ENCODE data around the gene NPR2.
A peak's percentile ranks its signal among the peaks of the same experiment; 100 is the strongest.

NPR2 gene

DNA sequence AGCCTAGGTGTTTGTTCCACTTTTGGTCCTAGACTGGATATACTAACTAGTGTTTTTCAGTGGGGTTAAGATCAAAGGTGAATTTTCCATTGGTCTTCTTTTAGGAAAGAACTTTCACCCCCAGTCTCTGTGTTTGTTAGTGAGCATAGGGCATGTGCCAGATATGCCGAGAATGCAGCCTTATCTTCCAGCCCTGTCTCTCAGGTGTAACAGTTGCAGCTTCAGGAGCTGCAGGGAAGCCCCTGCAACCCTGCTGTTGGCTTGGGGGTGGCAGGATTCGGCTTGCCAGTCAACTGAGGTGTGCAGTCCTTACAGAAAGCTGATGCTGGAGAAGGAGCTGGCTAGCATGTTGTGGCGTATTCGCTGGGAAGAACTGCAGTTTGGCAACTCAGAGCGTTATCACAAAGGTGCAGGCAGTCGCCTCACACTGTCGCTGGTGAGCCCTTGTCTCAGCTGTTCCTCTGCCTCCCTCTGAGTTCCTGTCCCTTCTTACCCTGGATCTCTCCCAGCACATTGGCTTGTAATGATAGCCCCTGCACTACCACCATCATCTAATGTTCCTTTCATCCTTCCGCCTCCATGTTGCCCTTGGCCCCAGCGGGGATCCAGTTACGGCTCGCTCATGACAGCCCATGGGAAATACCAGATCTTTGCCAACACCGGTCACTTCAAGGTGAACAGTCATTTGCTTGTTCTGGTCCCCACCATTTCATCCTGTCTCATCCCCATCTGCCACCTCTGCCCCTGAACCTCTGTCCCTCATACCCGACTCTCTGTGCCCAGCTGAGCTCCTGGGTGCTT, 10.1 kb downstream of the NPR2 start:
- DNase-seq: no peak

DNA sequence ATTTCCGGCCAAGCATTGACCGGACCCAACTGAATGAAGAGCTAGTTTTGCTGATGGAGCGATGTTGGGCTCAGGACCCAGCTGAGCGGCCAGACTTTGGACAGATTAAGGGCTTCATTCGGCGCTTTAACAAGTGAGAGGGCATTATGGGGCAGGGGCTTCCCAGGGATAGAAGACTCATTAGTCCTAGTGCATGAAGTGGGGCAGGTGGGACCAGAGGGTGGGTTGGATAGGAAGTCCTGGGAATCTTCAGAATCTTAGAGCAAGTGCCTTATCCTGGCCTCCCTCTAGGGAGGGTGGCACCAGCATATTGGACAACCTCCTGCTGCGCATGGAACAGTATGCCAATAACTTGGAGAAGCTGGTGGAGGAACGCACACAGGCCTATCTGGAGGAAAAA, 14.7 kb downstream of the NPR2 start:
- no peak for DNase-seq

DNA sequence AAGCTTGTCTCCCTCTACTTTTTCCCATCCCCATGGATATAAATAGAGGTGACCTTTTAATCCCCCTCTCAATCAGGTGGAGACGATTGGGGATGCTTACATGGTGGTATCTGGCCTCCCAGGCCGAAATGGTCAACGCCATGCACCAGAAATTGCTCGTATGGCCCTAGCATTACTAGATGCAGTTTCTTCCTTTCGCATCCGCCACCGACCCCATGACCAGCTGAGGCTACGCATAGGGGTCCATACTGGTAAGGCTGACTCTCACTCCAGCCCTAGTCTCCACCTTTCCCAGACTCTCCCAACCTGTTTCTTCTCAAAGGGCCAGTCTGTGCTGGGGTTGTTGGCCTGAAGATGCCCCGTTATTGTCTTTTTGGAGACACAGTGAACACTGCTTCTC, 17.0 kb downstream of the NPR2 start:
- no peak for DNase-seq

DNA sequence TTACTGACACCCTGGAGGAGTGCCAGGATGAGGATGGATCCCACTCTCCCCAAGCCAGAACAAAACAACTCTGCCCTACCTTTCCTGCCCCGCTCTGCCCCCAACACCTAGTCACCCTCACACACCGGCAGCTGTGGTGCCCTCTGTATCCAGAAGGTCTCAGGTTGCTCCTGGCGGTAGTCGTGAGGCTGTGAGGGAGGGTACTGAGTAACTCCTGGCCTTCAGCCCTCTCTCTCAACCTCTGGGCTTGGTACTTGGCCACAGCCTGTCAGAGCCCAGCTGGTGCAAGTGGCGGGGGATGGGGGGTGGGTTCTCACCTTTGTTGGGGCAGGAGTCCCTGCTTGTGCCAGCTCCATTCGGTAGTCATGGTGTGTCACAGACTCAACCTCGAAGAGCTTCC, 18.7 kb downstream of the NPR2 start:
- DNase-seq: no peak

DNA sequence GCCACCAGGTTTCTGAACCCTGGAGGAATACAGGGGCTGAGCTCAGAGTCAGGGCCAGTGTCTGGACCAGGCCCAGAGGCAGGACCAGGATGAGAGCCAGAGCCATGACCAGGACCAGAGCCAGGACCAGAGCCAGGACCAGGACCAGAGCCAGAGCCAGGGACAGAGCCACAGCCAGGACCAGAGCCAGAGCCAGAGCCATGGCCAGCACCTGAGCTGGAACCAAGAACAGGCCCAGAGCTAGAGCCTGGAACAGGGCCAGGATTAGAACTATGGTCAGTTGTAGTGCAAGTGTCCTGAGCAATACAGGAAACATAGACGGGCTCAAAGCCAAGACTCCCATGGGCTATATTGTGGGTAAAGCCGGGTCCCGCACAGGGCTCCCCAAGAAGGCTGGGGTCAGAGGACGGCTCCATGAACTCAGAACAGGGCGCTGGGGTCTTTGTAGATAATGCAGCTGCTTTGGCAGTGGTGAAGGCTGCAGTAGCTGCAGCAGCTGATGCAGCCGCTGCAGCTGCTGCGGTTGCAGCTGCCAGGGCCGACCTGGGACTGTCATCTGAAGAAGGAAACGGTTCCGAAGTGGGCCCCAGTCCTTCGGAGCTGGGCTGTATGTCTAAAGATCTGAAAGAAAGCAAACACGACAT, 20.1 kb downstream of the NPR2 start:
- DNase-seq: no peak

DNA sequence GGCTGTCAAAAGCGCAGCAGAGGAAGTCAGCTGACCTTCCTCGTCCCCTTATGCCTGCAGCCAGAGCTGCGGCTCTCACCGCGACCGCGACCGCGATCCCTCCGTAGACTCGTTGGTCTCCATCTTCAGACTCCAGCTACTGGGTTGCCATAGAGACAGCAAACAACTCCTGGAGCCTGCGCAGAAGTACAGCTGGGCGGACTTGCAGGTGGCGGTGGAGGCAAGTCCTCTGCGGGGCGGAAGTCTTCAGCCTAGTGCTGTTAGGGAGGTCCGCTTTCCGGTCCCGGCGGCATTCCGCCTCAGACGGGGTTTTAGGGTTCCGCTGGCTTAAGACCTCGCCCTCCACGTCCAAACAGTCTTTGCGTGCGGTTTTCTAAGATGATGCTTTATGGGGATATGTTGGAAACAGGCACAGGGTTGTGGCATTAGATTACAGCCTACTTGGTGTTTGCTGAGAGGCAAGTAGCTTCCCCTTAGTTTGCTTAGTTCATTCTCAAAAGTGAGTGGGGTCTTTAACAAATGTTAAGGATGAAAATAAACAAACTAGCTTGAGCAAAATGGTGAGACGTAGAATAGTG, 20.7 kb downstream of the NPR2 start, which contains the start of gene SPAG8:
Gene SPAG8 (minus strand): TSS at position 238 of the 578 bp plus-strand sequence. CDS start 115 bp downstream, at position 123.
- DNase-seq: peak; percentile 81 to 100 (median 94)

DNA sequence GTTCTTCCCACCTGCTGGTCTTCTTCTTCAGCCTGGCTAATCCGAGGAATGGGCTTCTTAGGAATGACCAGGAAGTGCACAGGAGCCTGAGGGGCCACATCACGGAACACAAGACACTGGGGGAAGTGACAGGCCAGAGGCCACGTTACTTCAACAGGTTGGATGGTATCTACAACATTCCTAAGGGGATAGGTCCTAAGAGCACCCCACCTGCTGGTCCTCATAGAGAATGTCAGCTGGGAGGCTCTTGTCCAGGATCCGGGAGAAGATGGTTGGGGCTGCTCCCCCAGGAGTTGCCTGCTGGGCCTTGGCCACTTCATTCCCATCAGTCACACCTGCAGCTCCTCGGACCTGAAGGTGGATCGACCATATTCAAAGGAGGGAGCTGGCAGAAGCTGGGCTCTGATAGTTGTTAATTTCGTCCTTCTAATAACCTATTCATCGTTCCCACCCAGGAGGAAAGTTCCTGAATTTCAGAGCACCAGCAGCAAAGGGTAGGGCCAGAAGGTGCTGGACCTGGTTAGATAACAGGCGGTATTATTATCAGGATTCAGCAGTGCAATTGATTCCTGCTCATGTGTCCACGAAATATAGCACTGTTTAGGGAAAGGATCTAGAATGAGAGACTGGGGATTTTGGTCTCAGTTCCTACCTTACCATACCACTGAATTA, 22.2 kb downstream of the NPR2 start:
- no peak for DNase-seq

DNA sequence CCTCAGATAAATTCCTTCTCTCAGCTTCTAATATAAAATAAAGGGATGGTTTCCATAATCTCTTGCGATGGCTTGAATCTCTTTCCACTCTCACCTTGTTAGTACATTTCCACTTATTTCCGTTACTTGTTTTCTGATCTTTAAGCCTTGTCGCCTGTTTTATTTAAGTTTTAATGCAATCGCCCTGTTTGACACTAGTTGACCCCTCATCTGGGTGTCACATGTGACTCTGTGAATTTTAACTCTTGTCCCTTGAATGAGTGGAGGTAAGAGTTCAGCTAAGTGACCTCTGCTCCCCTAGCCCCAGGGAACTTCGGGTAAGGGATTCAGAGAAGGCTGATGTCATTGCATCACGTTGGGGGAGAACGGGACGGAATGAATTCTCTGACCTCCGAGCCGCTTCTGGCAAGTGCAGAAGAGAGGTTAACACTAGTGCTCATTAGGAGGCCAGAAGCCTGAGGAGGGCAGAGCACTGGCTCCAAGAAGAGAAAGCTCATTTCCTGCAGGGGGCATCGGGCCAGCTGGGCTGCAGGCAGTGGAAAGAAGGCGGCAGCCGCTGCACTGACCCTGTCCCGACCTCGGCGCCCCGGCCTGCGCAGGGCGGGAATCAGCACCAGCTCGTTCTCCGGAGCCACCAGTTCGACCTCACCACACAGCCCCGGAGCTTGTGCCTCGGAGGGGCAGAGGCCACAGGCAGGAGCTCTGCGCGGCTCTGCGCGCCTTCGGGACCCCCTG, 22.9 kb downstream of the NPR2 start:
- DNase-seq: peak in 2 of 5 experiments; percentile 11 to 62

DNA sequence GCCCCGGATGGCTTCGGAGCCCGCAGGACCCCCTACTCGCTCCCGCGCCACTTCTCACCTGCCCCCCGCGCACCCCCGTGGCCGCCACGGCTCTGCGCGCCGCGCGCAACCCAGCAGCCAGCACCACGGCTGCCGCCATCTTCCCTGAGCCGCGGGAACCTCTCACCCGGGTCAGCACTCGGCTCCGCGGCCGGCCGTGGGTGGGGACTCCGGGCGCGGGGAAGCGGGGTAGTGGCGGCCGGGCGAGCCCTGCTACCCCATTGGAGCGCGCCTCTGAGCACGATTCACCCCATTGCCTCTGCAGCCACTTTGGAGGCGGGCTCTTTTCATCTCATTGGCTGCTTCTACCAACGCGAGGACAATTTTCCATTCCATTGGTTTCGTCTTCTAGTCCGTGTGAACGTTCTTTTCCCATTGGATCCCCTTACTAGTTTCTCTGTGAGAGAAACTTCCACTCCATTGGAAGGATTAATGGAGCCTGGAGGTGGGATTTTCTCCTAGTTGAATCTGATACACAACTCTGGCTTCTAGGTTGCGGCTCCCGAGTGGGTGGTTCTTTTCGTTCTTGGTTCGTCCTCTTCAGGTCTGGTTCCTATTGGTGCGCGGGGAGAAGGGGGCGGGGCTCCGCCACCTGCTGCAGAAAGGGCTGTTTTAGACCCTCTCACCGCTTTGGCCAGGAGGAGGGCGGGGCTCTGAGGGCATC, 23.6 kb downstream of the NPR2 start, which contains the start of gene HINT2:
Gene HINT2 (minus strand): TSS at position 202 of the 703 bp plus-strand sequence. CDS start 63 bp downstream, at position 139.
- peak; percentile 93 to 99 (median 96) for DNase-seq

DNA sequence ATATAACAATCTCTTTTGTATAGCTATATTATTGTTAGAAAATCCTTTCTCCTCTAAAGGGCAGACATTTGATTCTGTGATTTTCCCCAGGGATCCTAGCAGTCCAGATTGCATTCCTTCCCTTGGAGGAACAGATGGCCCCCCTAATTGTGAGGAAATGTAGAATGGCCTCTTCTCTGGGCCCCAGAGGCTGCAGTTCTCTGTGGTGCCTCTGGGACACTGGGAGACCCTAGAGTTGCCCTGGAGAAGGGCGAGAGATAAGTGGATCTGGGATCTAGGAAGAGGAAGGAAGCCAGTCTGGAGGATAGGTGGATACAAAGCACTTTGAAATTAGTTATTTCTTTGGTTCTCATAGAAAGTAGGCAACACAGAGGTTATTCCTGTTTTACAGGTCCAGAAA, 25.3 kb downstream of the NPR2 start:
- no peak for DNase-seq

DNA sequence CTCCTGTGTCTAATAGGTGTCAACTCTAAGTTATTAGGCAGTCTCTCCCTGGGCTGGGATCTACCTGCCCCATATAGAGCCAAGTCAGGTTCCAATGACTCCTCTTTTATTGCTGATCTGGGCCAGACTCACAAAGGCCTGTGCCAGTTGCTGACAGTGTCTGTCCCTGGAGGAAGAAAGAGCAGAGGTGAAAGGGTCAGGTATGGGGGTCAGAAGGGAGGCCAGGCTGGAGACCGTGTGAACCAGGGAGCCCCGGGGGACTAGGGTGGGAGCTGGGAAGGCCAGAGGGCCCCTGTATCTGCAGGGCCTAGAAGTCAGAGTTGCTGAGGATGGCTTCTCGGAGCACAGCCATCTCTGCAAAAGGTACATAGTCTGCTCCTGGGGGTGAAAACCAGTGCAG, 26.9 kb downstream of the NPR2 start:
- DNase-seq: no peak

DNA sequence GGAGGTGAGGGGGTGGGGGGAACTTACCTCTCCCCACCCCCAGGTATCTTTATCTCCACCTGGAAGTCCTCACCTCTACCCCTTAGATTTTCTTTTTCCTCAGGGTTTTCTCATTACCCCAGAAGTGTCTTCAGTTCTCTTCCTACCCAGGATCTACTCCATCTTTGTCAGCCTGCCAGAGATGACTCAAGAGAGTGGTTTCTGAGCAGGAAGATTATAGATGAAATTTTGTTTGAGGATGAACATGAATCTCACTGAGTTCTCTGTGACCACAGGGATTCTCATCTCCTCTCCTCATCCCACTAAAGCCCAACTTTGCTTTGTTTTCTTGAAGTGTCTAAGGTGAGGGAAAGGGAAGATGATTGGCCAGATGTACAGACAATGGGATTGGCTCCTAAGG, 28.7 kb downstream of the NPR2 start:
- DNase-seq: no peak

DNA sequence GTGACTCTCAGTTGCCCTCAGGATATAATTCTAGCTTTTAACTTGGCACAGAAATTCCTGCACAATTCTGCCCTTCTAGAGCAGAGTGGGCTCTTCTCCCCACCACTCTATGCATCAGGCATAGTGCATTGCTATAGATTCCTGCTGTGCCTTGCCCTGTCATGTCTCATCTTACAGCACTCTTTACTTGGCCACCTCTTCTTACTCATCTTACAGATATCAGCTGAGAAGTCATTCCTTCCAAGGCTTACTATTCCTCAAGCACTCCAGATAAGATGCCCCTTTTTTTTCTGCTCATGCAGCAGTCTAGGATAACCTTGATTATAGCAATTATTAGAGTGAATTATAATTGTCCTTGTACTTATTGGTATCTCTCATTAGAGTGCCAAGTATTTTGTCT, 31.5 kb downstream of the NPR2 start:
- no peak for DNase-seq

DNA sequence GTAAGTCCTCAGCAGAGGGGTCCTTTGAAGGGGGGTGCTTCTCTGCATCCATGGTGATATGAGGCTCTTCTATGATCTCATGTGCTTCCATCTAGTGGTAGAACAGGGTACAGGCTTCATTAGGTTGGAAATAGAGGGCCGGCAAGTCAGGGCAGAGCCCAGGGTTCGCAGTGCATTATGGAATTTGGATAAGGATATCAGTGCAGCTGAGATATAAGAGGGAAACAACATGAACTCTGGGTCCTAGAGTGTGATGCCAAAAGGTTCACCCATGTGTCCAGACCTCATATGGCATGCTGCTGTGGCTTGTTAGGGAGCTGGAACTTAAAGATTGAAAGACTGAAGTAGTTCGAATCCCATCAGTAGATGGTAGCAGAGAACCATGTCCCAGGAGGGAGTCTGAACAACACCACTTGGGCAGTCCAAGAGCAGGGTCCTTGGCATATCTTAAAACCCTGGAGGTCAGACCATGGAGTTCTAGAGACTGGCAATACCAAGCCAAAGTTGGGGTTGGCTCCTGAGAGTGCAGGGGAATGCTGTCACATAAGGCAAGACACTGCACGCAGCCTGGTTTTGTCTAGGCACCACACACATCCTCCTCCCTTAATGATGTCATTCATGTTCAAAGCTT, 34.8 kb downstream of the NPR2 start:
- DNase-seq: peak in 2 of 5 experiments; percentile 27 to 62

DNA sequence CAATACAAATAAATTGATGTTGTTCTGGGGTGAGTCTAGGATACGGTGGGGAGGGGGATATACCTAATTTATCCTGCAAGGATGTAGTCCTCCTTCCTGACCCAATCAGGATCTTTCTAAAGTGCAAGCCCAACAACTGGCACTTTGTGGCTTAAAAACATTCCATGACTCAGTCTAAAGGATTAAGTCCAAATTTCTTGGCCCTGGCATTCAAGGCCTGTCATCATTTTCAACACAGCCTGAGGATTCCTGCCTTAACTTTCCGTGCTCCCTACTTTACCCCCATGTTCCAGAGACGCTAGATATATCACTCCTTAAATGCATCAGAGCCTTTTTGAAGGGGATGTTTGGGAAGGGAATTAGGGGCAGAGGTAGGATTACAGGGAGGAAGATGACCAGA, 36.1 kb downstream of the NPR2 start:
- no peak for DNase-seq

DNA sequence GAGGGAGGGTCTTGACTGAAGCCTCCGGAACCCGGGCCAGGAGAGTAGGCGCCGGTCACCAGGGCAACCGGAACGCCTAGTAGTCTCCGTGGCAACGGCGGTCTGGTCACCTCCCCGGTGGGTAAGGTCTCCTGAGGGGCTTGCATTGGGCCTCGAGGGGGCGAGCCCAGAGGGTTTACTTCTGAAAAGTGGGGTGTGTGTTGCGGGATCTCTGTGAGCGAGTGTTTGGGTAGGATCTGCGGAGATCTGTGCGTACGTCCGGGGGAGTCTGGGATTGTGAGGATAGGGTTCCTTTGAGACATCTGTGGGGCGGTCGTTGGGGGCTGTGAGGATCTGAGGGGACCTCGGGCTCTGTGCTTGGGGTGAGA, 37.3 kb downstream of the NPR2 start, which contains the start of gene FAM221B:
Gene FAM221B (minus strand): TSS at position 17 of the 368 bp plus-strand sequence. CDS start 2,571 bp downstream, outside the sequence.
- DNase-seq: no peak

DNA sequence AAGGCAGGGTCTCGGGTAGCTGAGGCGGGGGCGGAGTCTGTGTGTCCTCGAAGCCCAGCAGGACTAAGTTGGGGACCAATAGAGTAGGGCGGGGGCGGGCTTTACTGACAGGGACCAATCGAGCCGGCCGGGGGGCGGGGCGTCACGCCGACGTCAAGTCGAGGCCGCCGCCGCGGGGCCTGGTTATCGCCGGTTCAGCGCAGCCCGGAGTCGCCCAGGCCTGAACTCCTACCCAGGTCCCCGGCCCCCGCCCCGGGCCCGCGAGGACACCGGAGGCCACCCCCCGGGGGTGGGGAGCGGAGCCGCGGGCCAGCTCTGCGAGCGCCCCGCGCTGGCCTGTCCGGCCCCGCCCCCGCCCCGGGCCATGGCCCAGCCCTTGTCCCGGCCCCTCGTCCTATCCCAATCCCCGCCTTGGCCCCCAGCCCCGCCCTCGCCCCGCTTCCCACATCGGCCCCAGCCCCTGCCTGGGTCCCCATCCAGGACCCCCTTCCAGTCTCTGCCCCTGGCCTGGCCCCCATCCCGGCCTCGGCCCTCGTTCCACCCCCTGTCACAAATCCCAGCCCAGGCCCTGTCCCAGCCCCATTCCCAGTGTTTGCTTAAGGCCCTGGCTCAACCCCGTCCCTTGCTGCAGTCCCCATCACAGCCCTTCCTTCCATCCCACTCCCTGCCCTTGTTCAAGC, 37.8 kb downstream of the NPR2 start, which contains the start of gene TMEM8B:
Gene TMEM8B (plus strand): TSS at position 145 of the 680 bp plus-strand sequence. CDS start 220 bp downstream, at position 365.
- peak; percentile 78 to 95 (median 92) for DNase-seq

DNA sequence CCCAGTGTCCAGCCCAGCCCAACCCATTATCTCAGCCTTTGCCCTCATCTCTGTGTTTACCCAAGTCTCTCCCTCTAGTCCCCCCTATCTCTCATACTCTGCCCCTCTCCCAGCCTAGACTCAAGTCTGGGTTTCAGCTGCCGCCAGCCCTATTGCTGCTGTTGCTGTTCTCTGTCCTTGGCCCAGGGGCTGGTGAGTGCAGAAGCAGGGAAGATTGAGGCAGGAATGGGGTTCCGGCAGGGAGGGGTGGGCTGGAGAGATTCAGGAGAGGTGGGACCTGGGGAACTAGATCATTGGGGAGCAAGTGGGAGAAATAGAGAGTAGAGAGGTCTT, 38.3 kb downstream of the NPR2 start:
- no peak for DNase-seq

DNA sequence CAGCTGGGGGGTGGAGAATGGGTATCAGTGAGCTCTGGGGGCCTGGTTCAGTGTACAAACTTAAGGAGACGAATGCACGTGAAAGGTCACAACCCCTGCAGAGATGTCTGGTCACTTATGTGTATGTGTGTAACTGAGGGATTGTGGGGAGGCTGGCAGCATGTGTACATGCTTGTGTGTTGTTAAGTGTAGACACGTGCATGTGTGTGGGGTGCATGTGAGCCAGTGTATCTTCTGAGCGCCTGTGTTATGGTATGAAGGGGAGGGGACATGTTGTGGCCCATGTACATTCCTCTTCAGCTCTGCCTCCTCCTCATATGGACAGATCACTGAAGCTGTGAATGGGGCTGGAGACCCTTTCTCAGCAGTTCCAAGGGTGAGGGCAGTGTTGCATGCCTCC, 39.6 kb downstream of the NPR2 start:
- no peak for DNase-seq

DNA sequence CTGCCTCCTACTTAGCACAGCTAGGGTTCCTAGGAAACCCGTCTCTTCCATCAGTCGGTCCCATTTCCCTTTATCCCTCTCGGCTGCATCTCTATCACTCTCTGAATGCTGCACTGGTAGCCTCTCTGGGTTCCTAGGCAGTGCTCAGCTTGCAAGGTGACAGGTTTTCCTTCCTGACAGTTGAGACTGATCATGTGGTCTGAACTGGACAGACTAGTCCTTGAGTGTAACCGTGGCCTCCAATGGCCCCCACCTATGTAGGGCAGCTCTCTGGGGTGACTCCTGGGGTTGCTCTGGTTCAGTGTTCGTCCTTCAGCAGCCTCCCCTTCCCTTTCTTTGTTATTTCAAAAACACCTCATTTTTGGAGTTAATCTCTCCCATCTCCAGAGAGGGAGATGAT, 41.4 kb downstream of the NPR2 start:
- no peak for DNase-seq
